T-helper 17 cell (primary cell): ENCODE data around the gene IL17B. TPM values are rescaled to one million over a fixed set of nuclear protein-coding genes. Genes with fewer than 3 reads are reported as not detected.

Experiments used
- ATAC-seq: fragments of 150-1000 bp; cut with Tn5 transposase; 2 replicates; pipeline ENCODE4 v1.10.0; 2021; ENCODE audit warnings: mild to moderate bottlenecking, moderate library complexity
- DNase-seq, 3 donors: peaks; one replicate each; pipeline versions ENCODE4 v3.0.0 to v3.0.0-alpha.2; 2020 to 2021
- H3K9me3 ChIP-seq: one replicate; pipeline ENCODE4 v1.7.0; 2013; ENCODE audit warnings: low read length, mild to moderate bottlenecking; ENCODE audit not compliant: control insufficient read depth, poor library complexity, severe bottlenecking
- H3K27ac Mint-ChIP-seq: one replicate; pipeline ENCODE4 v1.8.0; 2022; ENCODE audit warnings: mild to moderate bottlenecking, moderate library complexity, mixed read lengths
- H3K27me3 Mint-ChIP-seq: one replicate; pipeline ENCODE4 v1.8.0; 2022; ENCODE audit warnings: mixed read lengths
- H3K36me3 Mint-ChIP-seq: one replicate; pipeline ENCODE4 v1.8.0; 2022; ENCODE audit warnings: low read depth, mixed read lengths
- H3K4me1 Mint-ChIP-seq: one replicate; pipeline ENCODE4 v1.8.0; 2022; ENCODE audit warnings: mild to moderate bottlenecking, mixed read lengths
- H3K4me3 Mint-ChIP-seq: one replicate; pipeline ENCODE4 v1.8.0; 2022; ENCODE audit warnings: mild to moderate bottlenecking, moderate library complexity, mixed read lengths
- total RNA-seq, 4 donors: library from RNA in 2 of 4; stranded (reverse) in 2 of 4; gene quantifications; one replicate each; pipeline ENCODE4 v1.2.3 and lab custom pipeline; 2022 to 2026

Gene IL17B
- total RNA-seq, 2 donors from 2014 or later: not detected

DNA sequence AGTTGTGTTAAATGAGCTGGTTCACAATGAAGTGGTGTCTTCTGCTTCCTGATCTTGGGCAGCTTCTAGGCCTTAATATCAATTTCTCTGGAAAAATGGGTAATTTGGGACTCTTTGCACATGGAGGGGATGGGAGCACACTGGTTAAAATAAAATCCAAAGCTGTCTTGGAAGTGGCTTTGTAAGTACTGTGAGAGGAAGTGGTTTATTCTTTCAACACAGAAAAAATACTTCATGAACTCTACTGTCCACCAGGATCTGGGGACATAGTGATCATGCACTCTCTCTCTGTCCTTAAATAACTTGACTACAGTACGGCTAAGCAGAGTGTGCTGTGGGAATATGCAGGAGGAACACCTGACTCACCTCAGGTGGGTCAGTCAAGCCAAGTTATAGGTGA lies 18.8 kb downstream of the IL17B start:
- no peak for DNase-seq
- H3K9me3 ChIP-seq: no peaks in the 10 kb centered on the region
- Mint-ChIP-seq H3K27ac (peak overlapping the region; percentile 95), H3K27me3 (no peaks in the 10 kb centered on the region), H3K4me3 (peak overlapping the region; percentile 74), H3K4me1 (peaks cover 52% of the 10 kb centered on the region), H3K36me3 (peaks cover 6% of the 10 kb centered on the region)
- ATAC-seq: no peak

DNA sequence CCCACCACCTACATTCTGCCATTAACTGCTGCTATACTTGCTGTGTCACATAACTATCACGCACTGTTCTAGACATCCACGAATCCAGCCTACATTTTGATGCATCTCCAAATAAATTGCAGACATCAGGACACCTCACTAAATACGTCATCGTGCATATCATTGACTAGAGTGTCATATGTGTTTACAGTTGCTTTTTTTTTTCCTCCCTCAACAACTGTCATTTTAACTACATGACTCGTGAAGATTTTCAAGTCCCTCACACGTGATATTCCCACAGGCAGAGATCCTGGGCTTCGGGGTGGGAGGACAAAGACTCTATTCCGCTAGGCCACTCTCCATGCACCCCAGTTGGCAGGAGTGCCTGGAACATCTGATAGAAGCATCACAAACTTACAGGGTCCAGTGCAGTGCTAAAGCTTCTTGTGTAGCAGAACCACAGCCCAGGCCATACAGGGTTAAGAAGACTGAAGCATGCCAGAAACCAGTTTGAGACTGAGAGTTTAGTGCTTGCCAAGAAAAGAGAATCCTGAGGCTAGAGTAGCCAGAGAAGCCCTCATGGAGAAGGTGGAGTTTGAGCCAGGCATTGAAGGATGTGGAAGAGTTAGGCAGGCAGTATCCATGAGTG lies 20.1 kb downstream of the IL17B start:
- no peak for DNase-seq

DNA sequence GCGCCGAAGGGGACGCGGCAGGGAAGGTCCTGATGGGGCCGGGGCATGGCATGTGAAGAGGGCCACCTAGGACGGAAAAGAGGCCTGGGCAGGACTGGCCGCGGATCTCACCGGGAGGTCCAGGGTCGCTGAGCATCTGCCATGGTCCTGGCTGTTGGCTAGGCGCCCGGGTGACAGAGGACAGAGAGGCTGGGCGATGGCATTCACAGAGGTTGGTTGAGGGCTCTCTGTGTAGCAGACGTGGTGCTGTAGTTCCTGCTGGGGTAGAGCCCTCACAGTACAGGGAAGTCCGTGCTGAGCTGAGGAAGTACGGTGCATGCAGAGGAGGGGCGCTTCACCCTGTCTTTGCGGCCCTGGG lies 20.8 kb downstream of the IL17B start:
- DNase-seq (peak in 2 of 3 donors; percentile 17 to 29), ATAC-seq (peak; percentile 29)
- Mint-ChIP-seq H3K36me3 (peaks cover 8% of the 10 kb centered on the region), H3K27me3 (no peaks in the 10 kb centered on the region), H3K4me1 (peaks cover 59% of the 10 kb centered on the region), H3K27ac (peak overlapping the region; percentile 95), H3K4me3 (peak overlapping the region; percentile 97)
- no peaks in the 10 kb centered on the region for H3K9me3 ChIP-seq

More for the DNA sequence above, 20.1 kb downstream of the IL17B start:
- Mint-ChIP-seq H3K4me3 (peak overlapping the region; percentile 97), H3K27ac (peak overlapping the region; percentile 95), H3K27me3 (no peaks in the 10 kb centered on the region), H3K4me1 (peaks cover 56% of the 10 kb centered on the region), H3K36me3 (peaks cover 8% of the 10 kb centered on the region)
- no peak for ATAC-seq
- H3K9me3 ChIP-seq: no peaks in the 10 kb centered on the region

DNA sequence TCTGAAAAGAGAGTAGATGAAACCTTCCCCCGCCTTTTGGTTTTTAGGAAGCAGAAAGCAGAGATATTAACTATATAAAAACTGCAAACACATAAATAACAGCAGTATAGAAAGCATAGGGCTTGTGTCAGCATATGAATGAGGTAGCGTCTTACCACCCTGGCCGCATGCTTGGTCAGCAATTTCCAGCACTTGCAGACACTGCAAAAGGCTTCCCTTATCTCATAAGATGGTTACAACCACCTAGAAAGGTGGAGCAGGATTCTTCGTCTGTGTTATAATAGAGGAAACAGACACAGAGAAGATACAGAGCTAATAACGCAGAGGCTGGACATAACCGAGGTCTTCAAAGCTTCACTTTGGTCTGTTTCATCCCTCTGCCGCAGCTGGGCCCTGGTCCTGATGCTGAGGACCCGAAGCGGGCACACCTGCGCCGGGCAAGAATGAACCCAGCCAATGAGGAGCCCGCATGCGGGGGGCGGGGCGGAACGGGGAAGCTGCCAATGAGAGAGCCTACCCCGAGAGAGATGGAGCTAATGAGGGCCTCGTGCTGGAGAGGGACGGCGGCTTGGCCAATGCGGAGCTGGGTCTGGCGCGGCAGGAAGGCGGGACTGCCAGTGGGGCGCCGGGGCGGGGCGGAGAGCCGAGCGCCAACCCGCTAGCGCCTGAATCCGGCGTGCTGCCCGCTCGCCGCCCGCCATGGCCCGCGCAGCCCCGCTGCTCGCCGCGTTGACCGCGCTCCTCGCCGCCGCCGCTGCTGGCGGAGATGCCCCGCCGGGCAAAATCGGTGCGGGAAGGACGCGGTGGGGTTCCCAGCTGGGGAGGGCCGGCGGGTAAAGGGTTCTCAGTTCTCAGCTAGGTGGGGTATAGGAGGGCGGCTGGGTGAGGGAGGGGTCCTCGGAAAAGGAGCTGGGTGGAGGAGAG lies 21.5 kb downstream of the IL17B start, which contains the start of gene PCYOX1L:
PCYOX1L (plus strand) TSS at position 677 of the 924 bp plus-strand sequence; CDS start at position 700, 23 bp downstream.
- peak within 1 kb of the TSS; percentile 95 for H3K27ac Mint-ChIP-seq
- H3K27me3 Mint-ChIP-seq: no peaks in the 10 kb centered on the region
- no peaks in the 10 kb centered on the region for H3K9me3 ChIP-seq
- H3K4me3 Mint-ChIP-seq: peak within 1 kb of the TSS; percentile 97
- H3K36me3 Mint-ChIP-seq: peaks cover 8% of the 10 kb centered on the region
- DNase-seq (peak; percentile 89 to 94 (median 93)), ATAC-seq (peak; percentile 97)
- H3K4me1 Mint-ChIP-seq: peaks cover 58% of the 10 kb centered on the region

DNA sequence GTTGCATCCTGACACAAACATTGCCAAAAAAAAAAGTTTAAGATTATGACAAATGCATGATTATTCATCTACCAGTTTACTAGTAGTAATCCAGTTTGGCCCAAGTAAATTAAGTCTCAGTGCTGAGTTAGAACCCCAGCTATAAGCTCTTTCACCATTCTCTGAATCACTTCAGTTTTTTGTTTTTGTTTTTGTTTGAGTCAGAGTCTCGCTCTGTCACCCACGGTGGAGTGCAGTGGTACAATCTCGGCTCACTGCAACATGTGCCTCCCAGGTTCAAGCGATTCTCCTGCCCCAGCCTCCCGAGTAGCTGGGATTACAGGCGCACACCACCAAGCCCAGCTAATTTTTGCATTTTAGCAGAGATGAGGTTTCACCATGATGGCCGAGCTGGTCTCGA lies 22.7 kb downstream of the IL17B start:
- Mint-ChIP-seq H3K4me3 (no peak overlapping the region), H3K4me1 (peaks cover 67% of the 10 kb centered on the region), H3K27me3 (no peaks in the 10 kb centered on the region), H3K27ac (peak overlapping the region; percentile 95), H3K36me3 (peaks cover 12% of the 10 kb centered on the region)
- no peaks in the 10 kb centered on the region for H3K9me3 ChIP-seq
- ATAC-seq (no peak), DNase-seq (no peak)

DNA sequence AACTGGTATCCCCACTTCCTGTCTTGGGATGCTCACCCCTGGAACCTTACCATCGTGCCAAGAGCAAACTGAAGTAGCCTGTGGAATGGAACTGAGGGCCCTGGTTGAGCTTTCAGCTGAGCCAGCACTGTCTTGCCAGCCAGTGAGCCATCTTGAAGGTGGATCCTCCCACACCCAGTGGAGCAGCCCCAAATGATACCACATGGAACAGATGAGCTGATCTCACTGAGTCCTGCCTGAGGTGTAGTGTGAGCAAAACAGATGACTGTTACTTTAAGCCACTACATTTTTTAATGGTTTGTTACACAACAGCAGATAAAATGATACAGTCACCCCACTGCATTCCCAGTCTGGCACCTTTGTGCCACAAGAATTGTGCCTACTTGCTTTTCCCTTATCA lies 23.4 kb downstream of the IL17B start:
- no peaks in the 10 kb centered on the region for H3K27me3 Mint-ChIP-seq
- DNase-seq (no peak), ATAC-seq (no peak)
- peaks cover 12% of the 10 kb centered on the region for H3K36me3 Mint-ChIP-seq
- peaks cover 65% of the 10 kb centered on the region for H3K4me1 Mint-ChIP-seq
- no peaks in the 10 kb centered on the region for H3K9me3 ChIP-seq
- H3K27ac Mint-ChIP-seq: peak overlapping the region; percentile 95
- H3K4me3 Mint-ChIP-seq: no peak overlapping the region

DNA sequence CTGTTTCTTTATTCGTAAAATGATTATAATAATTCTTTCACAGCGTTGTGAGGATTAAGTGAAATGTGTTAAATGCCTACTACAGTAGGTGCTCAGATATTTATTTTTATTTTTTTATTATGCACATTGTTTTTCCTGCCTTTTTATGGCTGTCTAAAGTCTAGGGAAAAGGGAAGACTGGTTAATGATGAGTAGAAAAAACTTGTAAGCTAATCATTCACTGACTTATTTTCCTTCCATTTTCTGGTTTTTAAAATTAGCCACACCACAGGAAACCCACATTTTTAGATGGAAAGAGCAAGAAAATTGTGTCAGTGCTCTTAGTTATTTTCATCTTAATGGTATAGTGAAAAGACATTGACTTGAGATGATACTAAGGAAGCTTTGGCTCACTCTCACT lies 25.2 kb downstream of the IL17B start:
- Mint-ChIP-seq H3K4me1 (peaks cover 63% of the 10 kb centered on the region), H3K4me3 (peak overlapping the region; percentile 55), H3K27ac (peak overlapping the region; percentile 95), H3K36me3 (peaks cover 21% of the 10 kb centered on the region), H3K27me3 (no peaks in the 10 kb centered on the region)
- ATAC-seq (no peak), DNase-seq (no peak)
- H3K9me3 ChIP-seq: no peaks in the 10 kb centered on the region

DNA sequence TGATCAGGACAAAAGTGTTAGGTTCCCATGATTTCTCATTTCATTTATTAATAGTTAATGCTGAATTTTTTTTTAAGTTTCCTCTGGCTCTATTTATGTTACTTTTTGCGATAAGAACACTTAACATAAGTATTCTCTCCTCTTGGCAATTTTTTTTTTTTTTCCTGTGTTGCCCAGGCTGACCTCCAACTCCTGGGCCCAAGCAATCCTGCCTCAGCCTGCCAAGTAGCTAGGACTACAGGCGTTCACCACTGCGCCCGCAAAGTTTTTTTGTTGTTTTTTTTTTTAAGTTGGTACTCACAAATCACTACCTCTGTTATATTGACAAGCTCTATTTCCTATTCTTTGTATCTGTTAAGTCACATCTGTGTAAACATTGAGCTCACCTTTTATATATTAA lies 26.9 kb downstream of the IL17B start:
- no peak for DNase-seq
- Mint-ChIP-seq H3K36me3 (peaks cover 26% of the 10 kb centered on the region), H3K4me1 (peaks cover 63% of the 10 kb centered on the region), H3K27ac (peak overlapping the region; percentile 91), H3K27me3 (no peaks in the 10 kb centered on the region), H3K4me3 (peak overlapping the region; percentile 52)
- ATAC-seq: no peak
- no peaks in the 10 kb centered on the region for H3K9me3 ChIP-seq

DNA sequence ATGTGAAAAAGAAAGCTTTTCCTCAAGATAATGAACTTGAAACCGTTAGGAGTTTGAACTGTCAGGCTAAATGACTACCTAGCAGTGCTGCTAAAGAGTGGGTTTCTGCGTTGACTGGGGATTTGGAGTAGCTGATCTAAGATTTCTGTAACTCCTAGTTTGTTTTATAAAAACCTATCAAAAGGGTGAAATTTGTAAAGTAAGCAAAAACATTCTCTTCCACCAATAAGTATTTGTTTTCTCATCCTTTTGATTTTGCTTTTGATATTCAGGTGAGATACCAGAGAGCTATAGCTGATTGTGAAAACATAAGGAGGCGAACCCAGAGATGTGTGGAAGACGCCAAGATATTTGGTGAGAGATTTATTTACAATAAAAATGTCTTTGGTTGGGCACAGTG lies 29.7 kb downstream of the IL17B start:
- DNase-seq (no peak), ATAC-seq (no peak)
- Mint-ChIP-seq H3K27me3 (no peaks in the 10 kb centered on the region), H3K4me3 (peak overlapping the region; percentile 92), H3K36me3 (peaks cover 21% of the 10 kb centered on the region), H3K4me1 (peaks cover 62% of the 10 kb centered on the region), H3K27ac (peak overlapping the region; percentile 95)
- no peaks in the 10 kb centered on the region for H3K9me3 ChIP-seq

DNA sequence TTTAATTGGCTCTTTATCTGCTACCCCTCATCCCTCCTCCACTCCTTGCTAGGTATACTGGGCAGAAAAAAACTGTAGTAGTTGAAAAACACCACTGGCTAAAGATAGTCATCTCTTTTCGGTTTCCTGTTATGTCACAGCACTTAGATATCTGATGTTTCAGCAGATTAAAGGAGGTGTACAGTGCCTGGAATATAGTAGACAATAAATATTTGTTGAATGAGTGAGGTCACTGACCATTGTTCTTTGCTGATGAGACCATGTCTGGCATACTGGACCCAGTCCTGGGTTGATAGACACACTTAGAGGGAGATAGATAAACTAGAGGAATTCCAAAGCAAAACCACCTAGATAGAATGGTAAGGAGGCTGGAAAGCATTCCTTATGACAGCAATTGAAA lies 30.6 kb downstream of the IL17B start:
- H3K36me3 Mint-ChIP-seq: peaks cover 18% of the 10 kb centered on the region
- ATAC-seq: peak; percentile 77

DNA sequence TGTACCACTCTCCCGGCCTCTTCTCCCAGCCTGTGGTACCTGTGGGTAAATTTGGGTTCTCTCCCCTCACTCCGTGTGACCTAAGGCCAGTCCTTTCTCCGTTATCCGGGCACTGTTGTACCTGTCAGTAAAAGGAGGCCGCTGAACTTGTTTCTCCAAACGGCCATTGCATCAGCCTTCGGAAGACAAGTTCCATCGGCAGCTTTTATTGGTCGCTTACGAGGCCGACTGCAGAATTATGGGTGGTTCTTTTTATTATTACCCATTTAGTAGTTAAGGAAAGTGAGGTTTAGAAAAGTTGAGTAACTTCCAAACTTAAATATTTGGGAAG lies 33.2 kb downstream of the IL17B start:
- DNase-seq: no peak
- H3K9me3 ChIP-seq: no peaks in the 10 kb centered on the region
- Mint-ChIP-seq H3K4me3 (peak overlapping the region; percentile 94), H3K27ac (peak overlapping the region; percentile 95), H3K27me3 (no peaks in the 10 kb centered on the region), H3K4me1 (peaks cover 55% of the 10 kb centered on the region), H3K36me3 (peaks cover 14% of the 10 kb centered on the region)
- peak; percentile 3 for ATAC-seq

More for the DNA sequence above, 30.6 kb downstream of the IL17B start:
- Mint-ChIP-seq H3K4me1 (peaks cover 64% of the 10 kb centered on the region), H3K27ac (peak overlapping the region; percentile 95), H3K27me3 (no peaks in the 10 kb centered on the region), H3K4me3 (peak overlapping the region; percentile 92)
- no peak for DNase-seq
- no peaks in the 10 kb centered on the region for H3K9me3 ChIP-seq

DNA sequence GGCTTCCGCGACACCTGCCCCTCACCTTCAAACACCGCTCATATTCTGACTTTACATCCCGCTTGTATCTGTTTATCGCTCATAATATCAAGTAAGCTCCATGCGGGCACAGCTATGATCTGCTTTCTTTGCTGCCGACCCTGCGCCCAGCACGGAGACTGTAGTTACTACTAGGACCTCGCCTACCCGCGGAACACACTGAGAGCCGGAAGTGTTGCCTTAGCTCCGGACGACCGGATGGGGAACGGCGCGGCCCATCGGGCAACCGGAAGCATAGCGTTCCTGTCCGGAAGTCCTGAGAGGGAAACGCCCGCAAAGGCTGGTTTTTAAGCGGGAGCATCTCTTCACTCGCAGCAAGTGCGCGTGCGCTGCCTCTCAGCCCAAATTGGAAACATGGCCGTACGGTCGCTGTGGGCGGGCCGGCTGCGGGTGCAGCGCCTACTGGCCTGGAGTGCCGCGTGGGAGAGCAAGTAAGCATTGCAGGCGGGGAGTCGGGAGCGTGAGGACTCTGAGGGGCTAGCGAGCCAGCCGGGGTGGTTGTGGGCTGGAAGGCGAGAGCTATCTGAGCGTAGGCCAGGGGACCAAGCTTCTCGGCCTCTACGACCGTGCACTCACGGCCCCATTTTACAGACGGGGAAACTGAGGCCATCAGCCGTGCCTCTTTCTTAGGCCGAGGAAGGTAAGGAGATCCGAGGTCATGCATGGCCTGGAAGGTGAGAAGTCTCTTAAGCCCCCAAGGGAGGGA lies 33.8 kb downstream of the IL17B start, which contains the start of gene GRPEL2:
GRPEL2 (plus strand) TSS at position 353 of the 745 bp plus-strand sequence; CDS start at position 394, 41 bp downstream.
- Mint-ChIP-seq H3K36me3 (peaks cover 11% of the 10 kb centered on the region), H3K27ac (peak within 1 kb of the TSS; percentile 95), H3K27me3 (no peaks in the 10 kb centered on the region), H3K4me3 (peak within 1 kb of the TSS; percentile 94), H3K4me1 (peaks cover 50% of the 10 kb centered on the region)
- H3K9me3 ChIP-seq: no peaks in the 10 kb centered on the region
- ATAC-seq (peak; percentile 64), DNase-seq (peak; percentile 63 to 73 (median 71))

DNA sequence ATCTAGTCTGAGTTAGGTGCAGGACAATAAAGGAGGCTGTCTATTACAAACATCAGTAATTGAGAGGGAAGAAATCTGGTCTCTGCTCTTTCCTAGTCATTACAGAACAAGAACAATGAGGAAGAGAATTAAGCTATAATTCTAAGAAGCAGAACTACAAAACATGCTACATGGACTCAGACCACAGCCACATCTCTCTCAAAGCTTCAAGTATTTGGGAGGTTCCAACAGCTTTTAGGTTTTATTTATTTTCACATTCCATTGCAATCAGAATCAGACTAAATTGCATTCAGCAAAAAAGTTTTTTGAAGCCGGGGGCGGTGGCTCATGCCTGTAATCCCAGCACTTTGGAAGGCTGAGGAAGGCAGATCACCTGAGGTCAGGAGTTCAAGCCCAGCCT lies 34.9 kb downstream of the IL17B start:
- peaks cover 5% of the 10 kb centered on the region for H3K36me3 Mint-ChIP-seq
- H3K27me3 Mint-ChIP-seq: no peaks in the 10 kb centered on the region
- no peak overlapping the region for H3K4me3 Mint-ChIP-seq
- no peak for DNase-seq
- ATAC-seq: no peak
- H3K4me1 Mint-ChIP-seq: peaks cover 41% of the 10 kb centered on the region
- H3K27ac Mint-ChIP-seq: peak overlapping the region; percentile 95
- H3K9me3 ChIP-seq: no peaks in the 10 kb centered on the region
